ENCODE measurements around the gene ZBTB1.

Gene ZBTB1, protein sequence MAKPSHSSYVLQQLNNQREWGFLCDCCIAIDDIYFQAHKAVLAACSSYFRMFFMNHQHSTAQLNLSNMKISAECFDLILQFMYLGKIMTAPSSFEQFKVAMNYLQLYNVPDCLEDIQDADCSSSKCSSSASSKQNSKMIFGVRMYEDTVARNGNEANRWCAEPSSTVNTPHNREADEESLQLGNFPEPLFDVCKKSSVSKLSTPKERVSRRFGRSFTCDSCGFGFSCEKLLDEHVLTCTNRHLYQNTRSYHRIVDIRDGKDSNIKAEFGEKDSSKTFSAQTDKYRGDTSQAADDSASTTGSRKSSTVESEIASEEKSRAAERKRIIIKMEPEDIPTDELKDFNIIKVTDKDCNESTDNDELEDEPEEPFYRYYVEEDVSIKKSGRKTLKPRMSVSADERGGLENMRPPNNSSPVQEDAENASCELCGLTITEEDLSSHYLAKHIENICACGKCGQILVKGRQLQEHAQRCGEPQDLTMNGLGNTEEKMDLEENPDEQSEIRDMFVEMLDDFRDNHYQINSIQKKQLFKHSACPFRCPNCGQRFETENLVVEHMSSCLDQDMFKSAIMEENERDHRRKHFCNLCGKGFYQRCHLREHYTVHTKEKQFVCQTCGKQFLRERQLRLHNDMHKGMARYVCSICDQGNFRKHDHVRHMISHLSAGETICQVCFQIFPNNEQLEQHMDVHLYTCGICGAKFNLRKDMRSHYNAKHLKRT

DNA sequence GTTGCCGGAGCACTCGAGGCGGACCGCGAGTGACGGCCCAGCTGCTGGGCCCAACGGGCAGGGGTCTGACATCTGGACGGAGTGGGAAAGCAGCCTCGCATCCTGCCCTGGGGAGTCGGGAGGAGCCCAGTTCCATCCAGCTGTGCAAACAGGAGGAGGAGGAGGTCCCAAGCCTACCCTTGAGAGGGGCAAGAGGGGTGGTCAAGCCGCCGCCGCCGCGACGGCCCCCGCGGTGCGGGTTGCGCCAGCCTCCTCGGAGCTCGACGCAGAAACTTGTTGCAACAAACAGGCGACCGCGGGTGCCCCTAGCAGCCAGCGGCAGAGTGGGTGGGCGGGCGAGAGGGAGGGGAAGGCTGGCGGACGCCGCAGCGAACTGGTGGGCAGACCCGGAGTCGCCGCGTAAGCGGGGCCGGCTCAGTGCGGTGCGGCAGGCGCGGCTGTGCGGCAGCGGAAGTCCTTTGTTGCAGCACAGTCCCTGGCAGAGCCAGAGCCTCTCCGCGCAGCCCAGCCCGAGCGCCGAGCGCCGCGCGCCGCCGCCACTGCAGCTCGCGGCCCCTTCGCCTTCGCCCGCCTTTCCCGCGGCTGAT lies at the start of gene ZBTB1:
Gene ZBTB1, plus strand, starts transcription at position 461 of the 587 bp plus-strand sequence. CDS start 16,735 bp downstream, outside the sequence.
- peak; percentile 73 for DNase-seq

DNA sequence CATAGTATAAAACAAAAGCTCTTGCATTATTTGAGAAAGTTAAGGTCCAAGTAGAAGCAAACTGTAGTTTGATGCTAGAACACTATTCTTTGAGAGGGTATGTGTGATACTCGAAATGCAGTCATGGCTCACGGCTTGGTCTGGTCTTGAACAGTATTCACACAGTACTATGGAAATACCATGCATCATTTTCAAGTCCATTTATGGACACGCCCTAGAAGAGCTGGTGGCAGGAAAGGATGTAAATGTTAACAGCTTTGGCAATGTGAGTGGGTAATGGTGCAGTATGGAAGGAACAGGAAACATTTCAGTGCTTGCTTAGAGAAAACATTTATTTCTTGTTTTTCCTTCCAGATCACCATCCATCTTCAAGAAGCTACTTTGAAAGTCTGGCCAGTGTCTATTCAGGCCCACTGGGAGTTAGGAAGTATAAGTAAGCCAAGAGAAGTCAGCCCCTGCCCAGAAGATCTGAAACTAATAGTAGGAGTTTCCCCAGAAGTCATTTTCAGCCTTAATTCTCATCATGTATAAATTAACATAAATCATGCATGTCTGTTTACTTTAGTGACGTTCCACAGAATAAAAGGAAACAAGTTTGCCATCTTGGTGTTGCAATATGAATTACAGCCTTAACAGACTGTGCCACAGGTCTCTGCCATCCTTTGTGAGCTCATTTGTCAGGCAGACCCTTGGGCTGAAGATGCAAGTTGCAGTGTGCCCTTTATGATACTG lies 45.0 kb upstream of the ZBTB1 start:
- DNase-seq: no peak

- DNase-seq: no peak
These were observed 43.3 kb upstream of the ZBTB1 start for GRCh38 chr14:64461221-64461620.

- no peak for DNase-seq
These were observed 41.4 kb upstream of the ZBTB1 start for GRCh38 chr14:64463195-64463594.

DNA sequence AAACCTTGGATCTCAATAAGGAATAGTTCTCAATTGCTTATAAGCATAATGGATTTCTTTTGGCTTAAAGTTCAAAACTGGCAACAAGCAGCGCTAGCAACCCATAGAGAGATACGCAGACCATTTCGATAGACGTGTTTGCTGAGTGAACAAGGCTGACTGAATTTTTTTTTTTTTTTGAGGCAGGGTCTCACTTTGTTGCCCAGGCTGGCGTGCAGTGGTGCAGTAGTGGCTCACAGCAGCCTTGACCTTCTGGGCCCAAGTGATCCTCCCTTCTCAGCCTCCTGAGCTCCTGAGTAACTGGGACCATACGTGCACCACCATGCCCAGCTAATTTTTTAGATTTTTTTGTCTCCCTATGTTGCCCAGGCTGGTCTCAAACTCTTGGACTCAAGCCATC lies 40.7 kb upstream of the ZBTB1 start:
- no peak for DNase-seq

GRCh38 chr14:64464651-64465050 lies 39.9 kb upstream of the ZBTB1 start:
- no peak for DNase-seq

DNA sequence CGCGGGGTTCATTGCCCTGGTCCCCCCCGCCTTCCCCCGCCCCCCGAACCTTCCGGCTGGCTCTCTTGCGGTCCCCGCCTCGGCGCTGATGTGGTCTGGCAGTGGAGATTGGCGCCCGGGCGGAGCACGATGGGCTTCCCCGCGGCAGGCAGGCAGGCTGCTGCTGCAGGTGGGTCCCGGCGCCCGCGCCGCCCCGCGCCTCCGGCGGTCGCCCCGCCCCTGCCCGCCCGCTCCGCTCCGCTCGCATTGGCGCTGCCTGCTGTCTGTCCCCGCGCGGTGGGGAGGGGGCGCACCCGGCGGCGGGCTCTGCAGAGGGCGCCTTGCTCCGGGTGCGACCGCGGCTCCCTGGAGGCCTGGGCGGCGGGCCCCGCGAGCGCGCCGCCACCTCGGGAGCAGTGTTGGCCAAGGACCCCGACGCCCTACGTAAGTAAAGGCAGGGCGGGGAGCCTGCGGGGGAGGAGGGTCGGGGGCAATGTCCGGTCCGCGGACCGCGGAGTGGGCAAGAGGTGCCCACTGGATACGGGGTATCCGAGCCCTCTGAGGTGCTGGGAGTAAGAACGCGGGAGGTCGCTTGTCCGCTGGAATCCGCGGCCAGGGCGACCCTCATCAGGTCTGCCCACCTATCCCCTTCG lies 39.3 kb upstream of the ZBTB1 start, which contains the start of gene AKAP5:
Gene AKAP5, plus strand, starts transcription at position 309 of the 632 bp plus-strand sequence. CDS start 2,896 bp downstream, outside the sequence.
- peak; percentile 44 for DNase-seq

DNA sequence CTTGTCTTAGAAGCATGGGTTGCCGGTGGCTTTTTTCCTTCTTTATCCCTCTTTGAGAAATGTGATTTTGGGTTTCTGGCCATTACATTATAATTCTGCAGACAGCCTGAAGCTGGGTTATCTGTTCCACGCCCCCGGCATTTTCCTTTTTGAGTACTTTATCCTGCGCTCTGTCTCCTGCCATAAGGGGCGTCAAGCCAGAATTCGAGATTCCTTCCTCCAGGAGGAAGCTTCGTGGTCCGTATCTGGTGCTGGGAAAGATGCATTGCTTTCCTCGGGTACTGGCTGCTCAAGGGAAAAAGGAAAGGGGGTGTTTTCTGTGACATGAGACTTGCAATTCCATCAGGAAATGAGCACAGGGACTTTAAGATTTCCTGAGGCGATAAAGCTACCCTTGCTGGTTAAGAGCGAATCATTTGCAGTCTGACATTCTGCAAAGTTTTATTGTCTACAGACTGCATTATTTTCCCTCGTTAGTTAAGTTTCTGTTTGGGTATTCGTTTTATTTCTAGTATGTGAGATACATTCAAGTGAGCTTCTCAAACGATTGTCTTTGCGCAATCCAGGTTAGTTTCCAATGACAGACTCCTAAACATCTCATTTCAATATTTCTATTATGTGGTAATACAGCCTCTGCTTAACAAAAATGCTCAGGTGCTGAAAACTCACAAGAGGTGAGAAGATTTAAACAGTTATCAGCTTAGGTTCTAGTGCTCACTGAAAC lies 38.6 kb upstream of the ZBTB1 start:
- no peak for DNase-seq

DNA sequence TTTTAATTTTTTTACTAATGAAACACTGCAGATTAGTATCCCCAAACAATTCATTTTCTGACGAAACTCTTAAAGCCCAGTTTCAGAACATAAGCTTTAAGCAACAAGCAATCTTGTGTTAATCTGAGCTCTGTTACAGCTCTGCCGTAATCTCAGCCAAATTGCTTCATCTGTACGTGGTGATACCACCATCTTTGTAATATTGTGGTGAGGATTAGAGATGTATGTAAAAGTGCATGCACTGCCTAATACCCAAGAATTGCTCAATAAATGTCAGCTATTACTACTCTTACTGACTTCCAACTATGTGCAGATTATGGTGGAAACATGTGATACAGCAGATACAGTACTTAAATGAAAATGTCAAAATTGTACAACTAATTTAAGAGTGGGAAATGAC lies 37.5 kb upstream of the ZBTB1 start:
- no peak for DNase-seq

GRCh38 chr14:64467566-64467965 lies 37.0 kb upstream of the ZBTB1 start:
- DNase-seq: no peak

DNA sequence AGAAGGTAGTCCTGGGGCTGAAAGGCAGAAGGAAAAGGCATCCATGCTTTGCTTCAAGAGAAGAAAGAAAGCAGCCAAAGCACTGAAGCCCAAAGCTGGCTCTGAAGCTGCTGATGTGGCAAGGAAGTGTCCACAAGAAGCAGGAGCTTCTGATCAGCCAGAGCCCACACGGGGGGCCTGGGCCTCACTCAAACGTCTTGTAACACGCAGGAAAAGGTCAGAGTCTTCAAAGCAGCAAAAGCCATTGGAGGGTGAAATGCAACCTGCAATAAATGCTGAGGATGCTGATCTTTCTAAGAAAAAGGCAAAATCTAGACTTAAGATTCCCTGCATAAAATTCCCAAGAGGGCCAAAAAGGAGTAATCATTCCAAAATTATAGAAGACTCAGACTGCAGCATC lies 36.1 kb upstream of the ZBTB1 start:
- DNase-seq: no peak

GRCh38 chr14:64474041-64474440 lies 30.5 kb upstream of the ZBTB1 start:
- no peak for DNase-seq

GRCh38 chr14:64474698-64475097 lies 29.9 kb upstream of the ZBTB1 start:
- DNase-seq: no peak

DNA sequence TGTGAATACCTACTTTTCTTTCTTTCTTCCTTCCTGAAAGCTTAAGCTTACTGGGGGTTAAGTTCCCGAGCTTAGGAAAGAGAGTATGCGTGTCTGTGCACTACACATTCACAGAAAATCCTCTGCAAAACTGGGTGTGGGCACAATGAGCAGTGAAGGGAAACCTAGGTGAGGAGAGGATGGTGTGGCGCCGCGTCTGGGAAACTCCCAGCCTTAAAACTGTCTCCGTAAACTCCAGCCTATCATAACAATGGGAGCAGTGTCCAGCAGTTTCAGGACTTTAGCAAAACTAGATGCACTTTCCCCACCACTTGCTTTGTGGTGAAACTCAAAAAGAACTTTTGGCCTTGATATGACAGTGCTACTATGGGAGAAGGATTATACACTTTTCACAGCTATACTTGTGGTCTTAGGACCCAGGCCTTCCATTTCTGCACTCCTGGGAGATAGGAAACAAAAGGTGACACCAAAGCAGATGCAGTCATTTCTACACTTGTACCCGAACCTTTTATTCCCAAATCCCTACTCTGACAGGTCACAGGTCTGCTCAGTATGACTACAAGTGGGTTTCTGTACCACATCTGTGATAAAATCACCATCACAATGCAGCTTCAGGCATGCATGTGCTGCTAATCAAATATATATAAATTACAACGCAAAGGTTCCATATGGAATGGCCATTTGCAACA lies 28.8 kb upstream of the ZBTB1 start:
- no peak for DNase-seq

DNA sequence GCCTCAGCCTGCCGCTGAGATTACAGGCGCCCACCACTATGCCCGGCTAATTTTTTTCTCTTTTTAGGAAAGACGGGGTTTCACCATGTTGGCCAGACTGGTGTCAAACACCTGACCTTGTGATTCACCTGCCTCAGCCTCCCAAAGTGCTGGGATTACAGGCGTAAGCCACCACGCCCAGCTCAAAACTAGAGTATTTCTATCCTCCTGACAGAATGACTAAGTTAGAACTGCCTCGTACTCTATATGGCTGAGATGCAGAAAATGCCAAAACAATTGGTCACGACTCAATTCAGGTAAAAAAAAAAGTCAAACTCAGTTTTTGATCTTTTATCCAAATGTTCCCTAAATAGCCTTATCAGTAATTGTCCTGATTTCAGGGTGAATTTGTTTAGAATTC lies 28.1 kb upstream of the ZBTB1 start:
- no peak for DNase-seq

DNA sequence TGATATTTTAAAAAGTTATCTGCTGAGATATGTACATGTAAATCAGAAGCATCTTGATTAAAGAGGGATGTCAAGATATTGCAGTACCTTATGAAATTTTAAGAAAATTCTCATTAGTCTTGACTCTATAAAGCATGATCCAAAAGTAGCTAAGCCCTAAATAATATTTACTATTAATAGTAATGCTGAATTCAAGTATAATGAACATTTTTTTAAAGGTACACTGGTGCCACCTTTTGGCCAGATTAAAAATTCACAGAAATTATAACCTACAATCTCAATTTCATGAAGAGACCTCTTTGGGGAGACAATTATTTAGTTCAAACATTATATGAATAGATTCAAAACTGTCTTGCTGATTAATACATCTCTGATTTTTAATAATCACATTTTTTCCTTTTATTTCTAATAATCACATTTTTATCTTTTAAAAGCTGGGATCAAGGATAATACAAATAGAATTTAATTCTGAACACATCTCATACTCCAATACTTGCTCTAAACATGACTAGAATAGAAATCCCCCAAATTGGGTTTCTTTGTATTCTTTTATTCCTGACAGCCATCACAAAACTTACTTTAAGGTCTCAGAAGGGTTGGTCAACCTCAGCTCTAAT lies 25.8 kb upstream of the ZBTB1 start:
- DNase-seq: no peak

DNA sequence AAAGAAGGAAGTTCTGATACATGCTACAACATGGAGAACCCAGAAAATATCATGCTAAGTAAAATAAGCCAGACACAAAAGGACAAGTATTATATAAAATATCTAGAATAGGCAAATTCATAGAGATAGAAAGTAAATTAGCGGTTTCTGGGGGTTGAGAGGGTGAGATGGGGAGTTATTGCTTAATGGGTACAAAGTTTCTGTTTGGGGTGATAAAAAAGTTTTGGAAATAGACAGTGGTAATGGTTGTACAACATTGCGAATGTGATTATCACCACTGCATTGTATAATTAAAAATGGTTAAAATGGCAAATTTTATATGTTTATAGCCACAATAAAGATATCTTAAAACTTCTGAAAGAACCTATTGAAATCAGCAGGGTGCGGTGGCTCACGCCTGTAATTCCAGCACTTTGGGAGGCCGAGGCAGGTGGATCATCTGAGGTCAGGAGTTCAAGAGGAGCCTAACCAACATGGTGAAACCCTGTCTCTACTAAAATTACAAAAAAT lies 15.9 kb upstream of the ZBTB1 start:
- no peak for DNase-seq

DNA sequence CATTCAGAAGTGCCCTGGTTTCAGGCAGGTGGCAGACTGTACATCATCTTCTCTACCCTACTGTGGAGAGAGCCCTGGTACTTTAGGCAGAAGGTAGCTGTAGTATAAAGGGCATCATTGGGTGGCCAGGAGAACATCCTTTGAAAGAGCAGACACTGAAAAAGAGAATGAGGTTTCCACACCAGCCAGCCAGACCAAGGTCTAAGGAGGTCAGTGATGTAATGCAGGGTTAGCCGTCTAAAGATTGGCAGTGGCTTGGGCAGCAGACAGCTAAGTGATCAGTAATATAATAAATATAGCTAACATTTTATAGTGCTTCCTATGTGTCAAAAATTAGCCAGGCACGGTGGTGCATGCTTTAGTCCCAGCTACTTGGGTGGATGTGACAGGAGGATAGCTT lies 12.9 kb upstream of the ZBTB1 start:
- no peak for DNase-seq

GRCh38 chr14:64493455-64493854 lies 11.1 kb upstream of the ZBTB1 start:
- no peak for DNase-seq

- DNase-seq: no peak
These were observed 9.3 kb upstream of the ZBTB1 start for GRCh38 chr14:64495252-64495651.

- DNase-seq: no peak
These were observed 7.8 kb upstream of the ZBTB1 start for GRCh38 chr14:64496764-64497163.
